ENCODE data around the gene RALGDS.
A peak's percentile ranks its signal among the peaks of the same experiment; 100 is the strongest.

Gene RALGDS

GRCh38 chr9:133113949-133114885, 6.8 kb downstream of the RALGDS start:
- peaks cover 10% of the 10 kb centered on the region; the same call in 1 of the 2 replicates for H3K36me3 ChIP-seq (ENCODE audit: low read depth)
- peak; percentile 15 for ATAC-seq (ENCODE audit: low read depth)
- no peaks in the 10 kb centered on the region for H3K27me3 ChIP-seq (ENCODE audit: insufficient read depth, poor library complexity, severe bottlenecking)
- no peak overlapping the region for H3K4me3 ChIP-seq (ENCODE audit: severe bottlenecking)
- TF ChIP-seq CTCF (IDR thresholded peaks at IDR 0.05; ENCODE audit: poor library complexity, severe bottlenecking): no peak
- DNase-seq (ENCODE audit: low spot score): peak; percentile 51
- H3K4me1 ChIP-seq (ENCODE audit: insufficient read depth, poor library complexity, severe bottlenecking): no peaks in the 10 kb centered on the region
- H3K27ac ChIP-seq (ENCODE audit: poor library complexity, severe bottlenecking): no peak overlapping the region
- no peaks in the 10 kb centered on the region for H3K9me3 ChIP-seq (ENCODE audit: severe bottlenecking)

GRCh38 chr9:133113163-133113948, 7.7 kb downstream of the RALGDS start:
- Histone ChIP-seq H3K9me3 (ENCODE audit: severe bottlenecking) (no peaks in the 10 kb centered on the region), H3K4me3 (ENCODE audit: severe bottlenecking) (no peak overlapping the region), H3K27me3 (ENCODE audit: insufficient read depth, poor library complexity, severe bottlenecking) (no peaks in the 10 kb centered on the region), H3K36me3 (ENCODE audit: low read depth) (peaks cover 16% of the 10 kb centered on the region), H3K4me1 (ENCODE audit: insufficient read depth, poor library complexity, severe bottlenecking) (no peaks in the 10 kb centered on the region), H3K27ac (ENCODE audit: poor library complexity, severe bottlenecking) (no peak overlapping the region)
- DNase-seq (ENCODE audit: low spot score) (peak; percentile 52), ATAC-seq (ENCODE audit: low read depth) (no peak)
- TF ChIP-seq CTCF (IDR thresholded peaks at IDR 0.05; ENCODE audit: poor library complexity, severe bottlenecking): no peak

GRCh38 chr9:133112663-133113026, 8.4 kb downstream of the RALGDS start:
- DNase-seq (ENCODE audit: low spot score) (peak; percentile 47), ATAC-seq (ENCODE audit: low read depth) (no peak)
- H3K27ac ChIP-seq (ENCODE audit: poor library complexity, severe bottlenecking): no peak overlapping the region
- H3K36me3 ChIP-seq (ENCODE audit: low read depth): peaks cover 21% of the 10 kb centered on the region
- H3K4me1 ChIP-seq (ENCODE audit: insufficient read depth, poor library complexity, severe bottlenecking): no peaks in the 10 kb centered on the region
- no peaks in the 10 kb centered on the region for H3K27me3 ChIP-seq (ENCODE audit: insufficient read depth, poor library complexity, severe bottlenecking)
- H3K4me3 ChIP-seq (ENCODE audit: severe bottlenecking): no peak overlapping the region
- TF ChIP-seq CTCF (IDR thresholded peaks at IDR 0.05; ENCODE audit: poor library complexity, severe bottlenecking): no peak
- H3K9me3 ChIP-seq (ENCODE audit: severe bottlenecking): no peaks in the 10 kb centered on the region

- ATAC-seq (ENCODE audit: low read depth) (no peak), DNase-seq (ENCODE audit: low spot score) (peak; percentile 56)
- Histone ChIP-seq H3K9me3 (ENCODE audit: severe bottlenecking) (no peaks in the 10 kb centered on the region), H3K36me3 (ENCODE audit: low read depth) (peaks cover 21% of the 10 kb centered on the region), H3K27ac (ENCODE audit: poor library complexity, severe bottlenecking) (no peak overlapping the region), H3K4me3 (ENCODE audit: severe bottlenecking) (no peak overlapping the region), H3K4me1 (ENCODE audit: insufficient read depth, poor library complexity, severe bottlenecking) (no peaks in the 10 kb centered on the region), H3K27me3 (ENCODE audit: insufficient read depth, poor library complexity, severe bottlenecking) (no peaks in the 10 kb centered on the region)
- no peak for TF ChIP-seq CTCF (IDR thresholded peaks at IDR 0.05; ENCODE audit: poor library complexity, severe bottlenecking)
Measured at GRCh38 chr9:133111808-133112662, 9.0 kb downstream of the RALGDS start.

All from RWPE2 (cell line).